Measurements from ENCODE around the gene PDE3B. TPM values are rescaled to one million over a fixed set of nuclear protein-coding genes. Genes with fewer than 3 reads are reported as not detected.
"Not testable (repeated sequence)": the region's sequence is repeated elsewhere in the genome, so short reads cannot be mapped to it uniquely, and the experiment has no call there.

Gene PDE3B
- total RNA-seq, 1 donor from 2014 or later = 4.8 TPM

DNA sequence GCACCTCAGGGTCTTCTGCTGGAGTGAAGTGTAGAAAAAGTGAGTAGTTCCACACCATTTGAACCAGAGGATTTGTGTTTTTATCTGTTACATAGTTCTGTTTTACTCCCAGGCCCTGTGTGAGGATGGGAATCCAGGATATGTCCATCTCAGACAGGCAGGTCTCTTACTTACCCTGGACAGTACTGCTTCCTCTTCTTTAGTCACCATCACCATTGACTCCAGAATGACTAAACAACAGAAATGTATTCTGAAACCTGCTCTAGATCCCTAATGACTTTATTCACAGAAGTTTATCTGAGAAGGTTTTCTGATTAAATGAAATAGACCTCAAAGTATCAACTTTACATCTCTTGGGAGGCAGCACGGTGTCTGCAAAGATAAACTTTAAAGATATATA is 214.8 kb downstream of the PDE3B start:
- TF ChIP-seq, protein P1, sequence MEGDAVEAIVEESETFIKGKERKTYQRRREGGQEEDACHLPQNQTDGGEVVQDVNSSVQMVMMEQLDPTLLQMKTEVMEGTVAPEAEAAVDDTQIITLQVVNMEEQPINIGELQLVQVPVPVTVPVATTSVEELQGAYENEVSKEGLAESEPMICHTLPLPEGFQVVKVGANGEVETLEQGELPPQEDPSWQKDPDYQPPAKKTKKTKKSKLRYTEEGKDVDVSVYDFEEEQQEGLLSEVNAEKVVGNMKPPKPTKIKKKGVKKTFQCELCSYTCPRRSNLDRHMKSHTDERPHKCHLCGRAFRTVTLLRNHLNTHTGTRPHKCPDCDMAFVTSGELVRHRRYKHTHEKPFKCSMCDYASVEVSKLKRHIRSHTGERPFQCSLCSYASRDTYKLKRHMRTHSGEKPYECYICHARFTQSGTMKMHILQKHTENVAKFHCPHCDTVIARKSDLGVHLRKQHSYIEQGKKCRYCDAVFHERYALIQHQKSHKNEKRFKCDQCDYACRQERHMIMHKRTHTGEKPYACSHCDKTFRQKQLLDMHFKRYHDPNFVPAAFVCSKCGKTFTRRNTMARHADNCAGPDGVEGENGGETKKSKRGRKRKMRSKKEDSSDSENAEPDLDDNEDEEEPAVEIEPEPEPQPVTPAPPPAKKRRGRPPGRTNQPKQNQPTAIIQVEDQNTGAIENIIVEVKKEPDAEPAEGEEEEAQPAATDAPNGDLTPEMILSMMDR (conservative IDR thresholded peaks at IDR 0.05; ENCODE audit: low read depth, low read length) = no peak
- DNase-seq (ENCODE audit: low read depth) = no peak
- H3K4me3 ChIP-seq (ENCODE audit: low read depth, low read length) = no peak overlapping the region

DNA sequence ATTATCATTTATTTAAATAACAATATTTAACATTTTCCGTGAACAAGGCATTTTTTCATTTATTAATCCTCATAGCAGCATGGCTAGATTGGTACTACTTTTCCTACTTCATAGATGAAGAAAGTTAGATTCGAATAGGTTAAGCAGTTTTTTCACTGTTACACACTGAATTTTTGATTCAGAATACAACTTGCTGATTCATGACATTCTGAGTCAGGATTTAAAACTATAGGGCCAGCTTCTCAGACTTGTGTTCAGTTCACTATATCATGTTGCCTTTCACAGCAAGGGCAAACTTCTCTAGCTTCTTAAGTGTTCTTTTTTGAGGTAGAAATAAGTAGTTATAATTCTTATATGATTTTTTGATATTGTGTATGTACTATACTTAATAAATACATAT is 216.9 kb downstream of the PDE3B start:
- TF ChIP-seq, protein P1 (conservative IDR thresholded peaks at IDR 0.05; ENCODE audit: low read depth, low read length) = no peak
- no peak overlapping the region for H3K4me3 ChIP-seq (ENCODE audit: low read depth, low read length)
- DNase-seq (ENCODE audit: low read depth) = no peak

DNA sequence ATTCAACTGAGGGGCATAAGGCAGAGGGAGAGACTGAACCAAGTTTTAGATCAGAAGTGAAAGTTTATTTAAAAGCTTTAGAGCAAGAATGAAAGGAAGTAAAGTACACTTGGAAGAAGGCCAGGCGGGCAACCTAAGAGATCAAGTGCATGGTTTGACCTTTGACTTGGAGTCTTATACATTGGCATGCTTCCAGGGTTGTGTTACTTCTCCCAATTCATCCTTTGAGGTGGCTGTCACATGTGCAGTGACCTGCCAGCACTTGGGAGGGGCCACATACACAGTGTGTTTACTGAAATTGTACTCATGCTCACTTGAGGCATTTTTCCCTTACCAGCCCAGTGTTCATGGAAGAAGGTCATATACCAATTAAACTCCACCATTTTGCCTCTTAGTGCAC is 218.1 kb downstream of the PDE3B start:
- TF ChIP-seq, protein P1 (conservative IDR thresholded peaks at IDR 0.05; ENCODE audit: low read depth, low read length) = no peak
- H3K4me3 ChIP-seq (ENCODE audit: low read depth, low read length) = no peak overlapping the region
- no peak for DNase-seq (ENCODE audit: low read depth)

DNA sequence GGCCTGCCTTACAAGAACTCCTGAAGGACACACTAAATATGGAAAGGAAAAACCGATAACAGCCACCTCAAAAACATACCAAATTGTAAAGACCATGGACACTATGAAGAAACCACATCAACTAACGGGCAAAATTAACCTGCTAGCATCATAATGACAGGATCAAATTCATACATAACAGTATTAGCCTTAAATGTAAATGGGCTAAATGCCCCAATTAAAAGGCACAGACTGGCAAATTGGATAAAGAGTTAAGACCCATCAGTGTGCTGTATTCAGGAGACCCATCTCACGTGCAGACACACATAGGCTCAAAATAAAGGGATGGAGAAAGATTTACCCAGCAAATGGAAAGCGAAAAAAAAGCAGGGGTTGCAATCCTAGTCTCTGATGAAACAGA is 220.2 kb downstream of the PDE3B start:
- not testable (repeated sequence) for H3K4me3 ChIP-seq (ENCODE audit: low read depth, low read length)

DNA sequence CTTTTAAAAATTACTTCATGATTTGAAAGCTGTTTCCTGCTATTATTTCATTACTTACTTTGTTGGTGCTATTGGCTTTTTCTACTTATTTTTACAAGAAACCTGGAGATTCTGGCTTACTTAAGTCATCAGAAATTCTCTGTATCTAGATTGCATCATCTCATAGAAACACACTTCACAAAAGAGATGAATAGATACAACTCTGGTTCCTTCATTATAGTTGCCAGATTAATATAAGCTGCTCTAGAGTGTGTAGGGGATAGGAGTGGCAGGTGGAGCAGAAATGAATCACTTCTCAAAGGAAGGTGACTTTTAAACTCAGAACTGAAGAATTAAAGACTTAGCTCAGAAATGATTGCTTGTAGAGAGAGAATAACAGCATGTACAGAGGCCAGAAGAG is 228.4 kb downstream of the PDE3B start:
- TF ChIP-seq, protein P1 (conservative IDR thresholded peaks at IDR 0.05; ENCODE audit: low read depth, low read length) = no peak
- no peak for DNase-seq (ENCODE audit: low read depth)
- H3K4me3 ChIP-seq (ENCODE audit: low read depth, low read length) = no peak overlapping the region

More for the DNA sequence above, 220.2 kb downstream of the PDE3B start:
- not testable (repeated sequence) for DNase-seq (ENCODE audit: low read depth)

DNA sequence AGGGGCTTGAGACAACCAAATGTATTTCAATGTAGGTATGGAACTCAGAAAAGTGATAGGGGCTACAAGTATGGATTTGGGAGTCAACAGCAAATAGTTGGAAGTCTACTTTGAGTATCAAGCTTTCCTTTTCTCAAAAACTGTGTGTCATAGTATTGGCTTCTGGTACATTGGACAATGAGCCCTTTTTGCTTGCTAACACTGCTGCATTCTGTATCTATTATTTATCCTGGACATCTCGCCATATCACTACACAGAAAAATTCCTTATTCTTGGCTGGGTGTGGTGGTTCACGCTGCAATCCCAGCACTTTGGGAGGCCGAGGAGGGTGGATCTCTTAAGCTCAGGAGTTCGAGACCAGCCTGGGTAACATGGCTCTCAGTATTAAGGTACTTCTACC is 230.0 kb downstream of the PDE3B start:
- no peak for DNase-seq (ENCODE audit: low read depth)
- TF ChIP-seq, protein P1 (conservative IDR thresholded peaks at IDR 0.05; ENCODE audit: low read depth, low read length) = no peak
- H3K4me3 ChIP-seq (ENCODE audit: low read depth, low read length) = no peak overlapping the region

DNA sequence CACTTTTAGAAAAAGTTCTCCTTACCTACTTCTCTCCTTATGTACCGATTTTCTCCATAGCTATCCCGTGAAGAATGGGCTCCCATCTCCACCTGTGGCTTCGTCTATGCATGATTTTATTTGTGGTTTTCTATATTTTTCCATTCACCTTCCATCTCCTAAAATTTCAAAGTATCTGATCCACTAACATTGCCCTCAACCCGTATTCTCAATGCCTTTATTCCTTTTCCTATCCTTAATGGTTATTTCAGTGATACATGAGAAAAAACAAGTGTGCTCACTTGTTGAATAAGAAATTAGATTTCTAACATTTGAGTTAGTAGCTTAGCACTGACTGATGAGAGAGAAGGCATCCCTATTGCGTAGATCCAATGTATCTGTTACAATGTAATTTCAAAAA is 231.6 kb downstream of the PDE3B start:
- DNase-seq (ENCODE audit: low read depth) = no peak
- TF ChIP-seq, protein P1 (conservative IDR thresholded peaks at IDR 0.05; ENCODE audit: low read depth, low read length) = no peak

More for the DNA sequence above, 231.6 kb downstream of the PDE3B start:
- no peak overlapping the region for H3K4me3 ChIP-seq (ENCODE audit: low read depth, low read length)
